Smooth muscle cell (in vitro differentiated cells): ENCODE data around the gene GMNC. TPM values are rescaled to one million over a fixed set of nuclear protein-coding genes. Genes with fewer than 3 reads are reported as not detected.

Source experiments
- DNase-seq: peaks from one replicate; lab custom pipeline; 2025; ENCODE audit not compliant: unreplicated experiment; lab: John Stamatoyannopoulos, UW
- H2AFZ ChIP-seq: fragments of 200-600 bp; sonication (generic); 2 replicates; pipeline ENCODE4 v1.6.0; 2016; ENCODE audit warnings: antibody characterized with exemption, low read depth, mild to moderate bottlenecking
- H3F3A ChIP-seq: fragments of 200-600 bp; sonication (generic); 2 replicates; pipeline ENCODE4 v1.6.0; 2017; ENCODE audit warnings: antibody characterized with exemption, low read depth
- H3K27ac ChIP-seq: fragments of 200-600 bp; sonication (generic); 2 replicates; pipeline ENCODE4 v1.5.1; 2016; ENCODE audit warnings: low read depth, mild to moderate bottlenecking
- H3K27me3 ChIP-seq: fragments of 200-600 bp; sonication (generic); 2 replicates; pipeline ENCODE4 v1.6.1; 2016; ENCODE audit warnings: low read depth, mild to moderate bottlenecking
- H3K36me3 ChIP-seq: fragments of 200-600 bp; sonication (generic); 2 replicates; pipeline ENCODE4 v1.5.1; 2016; ENCODE audit warnings: low read depth
- H3K4me1 ChIP-seq: fragments of 200-600 bp; sonication (generic); 2 replicates; pipeline ENCODE4 v1.5.1; 2016; ENCODE audit warnings: low read depth
- H3K4me2 ChIP-seq: fragments of 200-600 bp; sonication (generic); 2 replicates; pipeline ENCODE4 v1.6.0; 2016; ENCODE audit warnings: mild to moderate bottlenecking
- H3K4me3 ChIP-seq: fragments of 200-600 bp; sonication (generic); 2 replicates; pipeline ENCODE4 v1.5.1; 2016; ENCODE audit warnings: mild to moderate bottlenecking
- H3K79me2 ChIP-seq: fragments of 200-600 bp; sonication (generic); 2 replicates; pipeline ENCODE4 v1.6.0; 2016; ENCODE audit warnings: low read depth, mild to moderate bottlenecking
- H3K9ac ChIP-seq: fragments of 200-600 bp; sonication (generic); 2 replicates; pipeline ENCODE4 v1.6.0; 2016; ENCODE audit warnings: low read depth
- H3K9me3 ChIP-seq: fragments of 200-600 bp; sonication (generic); replicated peaks from 2 replicates; pipeline ENCODE4 v1.5.1; 2016; ENCODE audit warnings: low read depth
- H4K20me1 ChIP-seq: fragments of 200-600 bp; sonication (generic); 2 replicates; pipeline ENCODE4 v1.6.0; 2016; ENCODE audit warnings: low read depth
- WGBS: methylation state at CpG from one replicate; pipeline ENCODE4 v1.1.7; 2016; ENCODE audit warnings: low lambda C conversion rate; 5-methylcytosine and 5-hydroxymethylcytosine counted together
- polyA plus RNA-seq: library from polyadenylated mRNA; unstranded; fragments of >200 nt; fragmentation: Nextera tagmentation; extraction: Ambion mirVana; gene quantifications from 2 replicates; pipeline ENCODE4 v1.2.1, GENCODE V29; 2016
- total RNA-seq: library from RNA; depleted of rRNA; stranded (reverse); fragments of >200 nt; gene quantifications from 2 replicates; pipeline ENCODE4 v1.2.3, GENCODE V29; 2014
- TF ChIP-seq, protein P1 (sequence below): fragments of 200-600 bp; sonication (generic); IDR thresholded peaks from 2 replicates; pipeline ENCODE4 v1.5.1; 2017; ENCODE audit warnings: borderline replicate concordance, mild to moderate bottlenecking, antibody characterized with exemption; ENCODE audit not compliant: insufficient read depth, poor library complexity, severe bottlenecking

Gene GMNC
- total and polyA plus RNA-seq, 2 experiments from 2014 or later: not detected

DNA sequence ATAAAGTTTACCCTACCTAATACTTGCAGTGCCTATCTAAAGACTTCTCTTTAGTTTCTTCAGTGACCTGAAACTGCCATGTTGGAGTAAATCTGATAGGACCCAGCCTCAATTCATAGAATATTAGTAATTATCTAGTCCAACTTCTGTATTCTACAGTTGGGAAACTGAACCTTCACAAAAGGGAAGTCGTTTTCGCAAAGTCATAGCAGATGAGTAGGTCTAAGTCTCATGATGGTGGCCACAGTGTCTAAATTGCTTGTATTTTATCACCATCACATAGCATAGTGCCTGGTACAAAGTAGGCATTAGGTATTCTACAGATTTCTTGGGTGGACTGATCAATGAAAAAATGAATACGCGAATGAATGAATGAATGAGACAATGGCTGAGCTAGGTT is 8.4 kb downstream of the GMNC start:
- Histone ChIP-seq H3K4me2 (no peak overlapping the region), H4K20me1 (no peaks in the 10 kb centered on the region), H3K27ac (no peak overlapping the region), H3K9ac (no peak overlapping the region), H3K36me3 (no peaks in the 10 kb centered on the region), H3K4me3 (no peak overlapping the region), H3F3A (no peaks in the 10 kb centered on the region), H2AFZ (no peak overlapping the region), H3K9me3 (no peaks in the 10 kb centered on the region), H3K79me2 (no peaks in the 10 kb centered on the region), H3K27me3 (no peaks in the 10 kb centered on the region), H3K4me1 (no peaks in the 10 kb centered on the region)
- WGBS: 93% methylated on average over 4 of the region's 4 CpGs
- no peak for DNase-seq
- TF ChIP-seq, protein P1, sequence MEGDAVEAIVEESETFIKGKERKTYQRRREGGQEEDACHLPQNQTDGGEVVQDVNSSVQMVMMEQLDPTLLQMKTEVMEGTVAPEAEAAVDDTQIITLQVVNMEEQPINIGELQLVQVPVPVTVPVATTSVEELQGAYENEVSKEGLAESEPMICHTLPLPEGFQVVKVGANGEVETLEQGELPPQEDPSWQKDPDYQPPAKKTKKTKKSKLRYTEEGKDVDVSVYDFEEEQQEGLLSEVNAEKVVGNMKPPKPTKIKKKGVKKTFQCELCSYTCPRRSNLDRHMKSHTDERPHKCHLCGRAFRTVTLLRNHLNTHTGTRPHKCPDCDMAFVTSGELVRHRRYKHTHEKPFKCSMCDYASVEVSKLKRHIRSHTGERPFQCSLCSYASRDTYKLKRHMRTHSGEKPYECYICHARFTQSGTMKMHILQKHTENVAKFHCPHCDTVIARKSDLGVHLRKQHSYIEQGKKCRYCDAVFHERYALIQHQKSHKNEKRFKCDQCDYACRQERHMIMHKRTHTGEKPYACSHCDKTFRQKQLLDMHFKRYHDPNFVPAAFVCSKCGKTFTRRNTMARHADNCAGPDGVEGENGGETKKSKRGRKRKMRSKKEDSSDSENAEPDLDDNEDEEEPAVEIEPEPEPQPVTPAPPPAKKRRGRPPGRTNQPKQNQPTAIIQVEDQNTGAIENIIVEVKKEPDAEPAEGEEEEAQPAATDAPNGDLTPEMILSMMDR: no peak

DNA sequence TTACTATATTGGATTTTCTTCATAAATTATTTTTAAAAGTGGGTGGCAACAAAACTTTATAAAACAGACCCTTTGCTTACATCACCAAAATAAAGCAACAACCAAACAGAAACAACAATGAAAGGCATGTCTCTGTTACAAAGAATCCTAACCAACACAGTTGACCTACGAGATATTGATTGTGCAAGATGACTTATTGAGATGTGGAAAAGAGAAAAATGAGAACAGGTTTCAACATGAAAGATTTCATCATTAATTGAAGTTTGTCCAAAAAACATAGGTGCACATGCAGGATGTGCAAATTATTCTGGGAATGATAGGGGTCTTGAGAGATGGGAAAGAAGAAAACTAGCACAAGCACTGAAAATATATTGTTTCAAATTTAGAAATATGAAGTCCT is 9.0 kb downstream of the GMNC start:
- H3K36me3 ChIP-seq: no peaks in the 10 kb centered on the region
- 66% methylated on average over 1 of the region's 1 CpG for WGBS
- no peak overlapping the region for H3K9ac ChIP-seq
- no peak overlapping the region for H2AFZ ChIP-seq
- H3K79me2 ChIP-seq: no peaks in the 10 kb centered on the region
- no peaks in the 10 kb centered on the region for H3K4me1 ChIP-seq
- H3K27me3 ChIP-seq: no peaks in the 10 kb centered on the region
- no peak overlapping the region for H3K27ac ChIP-seq
- TF ChIP-seq, protein P1: no peak
- no peak overlapping the region for H3K4me3 ChIP-seq
- no peak overlapping the region for H3K4me2 ChIP-seq
- no peaks in the 10 kb centered on the region for H3K9me3 ChIP-seq
- no peaks in the 10 kb centered on the region for H3F3A ChIP-seq
- DNase-seq: no peak
- H4K20me1 ChIP-seq: no peaks in the 10 kb centered on the region

- no peak overlapping the region for H3K4me3 ChIP-seq
These were observed 12.9 kb downstream of the GMNC start for GRCh38 chr3:190849607-190850006.

GRCh38 chr3:190848870-190849269 is 13.6 kb downstream of the GMNC start:
- no peaks in the 10 kb centered on the region for H3K27me3 ChIP-seq
- no peak overlapping the region for H2AFZ ChIP-seq
- no peaks in the 10 kb centered on the region for H3K4me1 ChIP-seq
- no peak overlapping the region for H3K4me3 ChIP-seq
- no peak for DNase-seq
- H3F3A ChIP-seq: no peaks in the 10 kb centered on the region
- no peak overlapping the region for H3K9ac ChIP-seq
- H3K36me3 ChIP-seq: no peaks in the 10 kb centered on the region
- no peak overlapping the region for H3K27ac ChIP-seq
- H3K79me2 ChIP-seq: no peaks in the 10 kb centered on the region
- no peak overlapping the region for H3K4me2 ChIP-seq
- H4K20me1 ChIP-seq: no peaks in the 10 kb centered on the region
- TF ChIP-seq, protein P1: no peak
- 67% methylated on average over 3 of the region's 3 CpGs for WGBS
- H3K9me3 ChIP-seq: no peaks in the 10 kb centered on the region

More at GRCh38 chr3:190849607-190850006, 12.9 kb downstream of the GMNC start:
- no peaks in the 10 kb centered on the region for H3K36me3 ChIP-seq
- H3K27ac ChIP-seq: no peak overlapping the region
- no peaks in the 10 kb centered on the region for H3K4me1 ChIP-seq
- H4K20me1 ChIP-seq: no peaks in the 10 kb centered on the region
- H3K9ac ChIP-seq: no peak overlapping the region
- H3K4me2 ChIP-seq: no peak overlapping the region
- WGBS: 90% methylated on average over 1 of the region's 1 CpG
- H2AFZ ChIP-seq: no peak overlapping the region
- no peaks in the 10 kb centered on the region for H3K9me3 ChIP-seq
- H3K79me2 ChIP-seq: no peaks in the 10 kb centered on the region
- TF ChIP-seq, protein P1: no peak
- H3F3A ChIP-seq: no peaks in the 10 kb centered on the region
- H3K27me3 ChIP-seq: no peaks in the 10 kb centered on the region
- no peak for DNase-seq
